Osteoblast (primary cell): ENCODE measurements around the gene COL25A1. TPM values are rescaled to one million over a fixed set of nuclear protein-coding genes. Genes with fewer than 3 reads are reported as not detected.
"Not testable (repeated sequence)": the region's sequence is repeated elsewhere in the genome, so short reads cannot be mapped to it uniquely, and the experiment has no call there.

Experiments
- DNase-seq: peaks from one replicate; pipeline ENCODE4 v3.0.0; 2011; ENCODE audit warnings: low spot score, mixed read lengths; ENCODE audit not compliant: insufficient read length; ENCODE audit errors: missing footprints
- H2AFZ ChIP-seq: 2 replicates; pipeline ENCODE4 v1.6.0; 2011; ENCODE audit warnings: mild to moderate bottlenecking, low read length
- H3K27ac ChIP-seq: 2 replicates; pipeline ENCODE4 v1.5.1; 2011; ENCODE audit warnings: mild to moderate bottlenecking, low read depth, low read length, moderate library complexity
- H3K27me3 ChIP-seq: 2 replicates; pipeline ENCODE4 v1.6.0; 2012; ENCODE audit warnings: mild to moderate bottlenecking, control low read depth, inconsistent platforms, low read length, moderate library complexity; ENCODE audit not compliant: insufficient read depth
- H3K36me3 ChIP-seq: 2 replicates; pipeline ENCODE4 v1.5.1; 2011; ENCODE audit warnings: mild to moderate bottlenecking, low read length, control low read depth, moderate library complexity; ENCODE audit not compliant: insufficient read depth
- H3K4me1 ChIP-seq: 2 replicates; pipeline ENCODE4 v1.5.1; 2011; ENCODE audit warnings: mild to moderate bottlenecking, low read length, control low read depth, moderate library complexity; ENCODE audit not compliant: insufficient read depth
- H3K4me2 ChIP-seq: 2 replicates; pipeline ENCODE4 v1.6.0; 2011; ENCODE audit warnings: mild to moderate bottlenecking, low read length; ENCODE audit not compliant: insufficient read depth
- H3K4me3 ChIP-seq: fragments of 200-600 bp; sonication (generic); 3 replicates; pipeline ENCODE4 v1.5.1; 2012; ENCODE audit warnings: mild to moderate bottlenecking, low read length, inconsistent platforms; ENCODE audit not compliant: insufficient read depth
- H3K79me2 ChIP-seq: 2 replicates; pipeline ENCODE4 v1.6.0; 2012; ENCODE audit warnings: mild to moderate bottlenecking, low read length, control low read depth, inconsistent platforms; ENCODE audit not compliant: insufficient read depth
- H3K9me3 ChIP-seq: 2 replicates; pipeline ENCODE4 v1.5.1; 2011; ENCODE audit warnings: low read depth, low read length, control low read depth
- H4K20me1 ChIP-seq: 2 replicates; pipeline ENCODE4 v1.6.0; 2012; ENCODE audit warnings: mild to moderate bottlenecking, low read length, control low read depth; ENCODE audit not compliant: insufficient read depth
- CTCF ChIP-seq: IDR thresholded peaks from 2 replicates; pipeline ENCODE4 v1.5.1; 2011; ENCODE audit warnings: mild to moderate bottlenecking, low read depth, low read length, moderate library complexity; ENCODE audit errors: extremely low read depth
- total RNA-seq: library from RNA; depleted of rRNA; stranded (reverse); fragments of >200 nt; gene quantifications from 2 replicates; pipeline ENCODE4 v1.2.3, GENCODE V29; 2012

Gene COL25A1
- total RNA-seq, 1 donor: 1.4 TPM

GRCh38 chr4:109113521-109113920 is 188.9 kb downstream of the COL25A1 start:
- Histone ChIP-seq H3K4me2 (no peak overlapping the region), H3K27me3 (peaks cover 2% of the 10 kb centered on the region), H3K4me1 (no peaks in the 10 kb centered on the region), H3K4me3 (no peak overlapping the region), H3K36me3 (no peaks in the 10 kb centered on the region), H3K27ac (no peak overlapping the region), H4K20me1 (no peaks in the 10 kb centered on the region), H2AFZ (no peak overlapping the region), H3K79me2 (no peaks in the 10 kb centered on the region), H3K9me3 (no peaks in the 10 kb centered on the region)
- TF ChIP-seq CTCF: no peak
- no peak for DNase-seq

DNA sequence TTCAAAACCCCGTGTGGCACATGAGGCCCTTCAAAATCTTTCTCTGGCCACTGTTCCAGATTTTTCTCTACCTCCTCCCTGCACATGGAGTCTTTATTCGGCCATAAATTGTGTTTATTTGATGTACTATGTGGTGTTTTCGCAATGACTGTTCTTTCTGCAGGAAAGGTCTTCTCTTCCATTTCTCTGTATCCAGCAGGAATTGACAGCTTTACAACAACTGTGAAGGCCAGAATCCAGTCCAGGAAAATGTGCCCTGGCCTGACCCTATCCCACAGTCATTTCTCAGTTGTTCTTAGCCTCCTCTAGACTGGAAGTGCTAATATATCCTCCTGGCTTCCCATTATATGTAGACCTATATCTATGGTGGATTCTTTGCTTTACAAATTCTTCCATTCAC is 191.4 kb downstream of the COL25A1 start:
- peaks cover 2% of the 10 kb centered on the region for H3K27me3 ChIP-seq
- no peaks in the 10 kb centered on the region for H3K9me3 ChIP-seq
- H3K4me1 ChIP-seq: no peaks in the 10 kb centered on the region
- no peak overlapping the region for H3K27ac ChIP-seq
- H3K4me3 ChIP-seq: no peak overlapping the region
- no peak for DNase-seq
- H3K36me3 ChIP-seq: no peaks in the 10 kb centered on the region
- no peak overlapping the region for H3K4me2 ChIP-seq
- H3K79me2 ChIP-seq: no peaks in the 10 kb centered on the region
- H2AFZ ChIP-seq: no peak overlapping the region
- no peak for TF ChIP-seq CTCF
- no peaks in the 10 kb centered on the region for H4K20me1 ChIP-seq

GRCh38 chr4:109108215-109108614 is 194.2 kb downstream of the COL25A1 start:
- not testable (repeated sequence) for H3K27me3 ChIP-seq, H3K36me3 ChIP-seq, H3K27ac ChIP-seq, H3K4me1 ChIP-seq, H2AFZ ChIP-seq, DNase-seq, H3K9me3 ChIP-seq, H3K79me2 ChIP-seq, H4K20me1 ChIP-seq, H3K4me3 ChIP-seq, H3K4me2 ChIP-seq

DNA sequence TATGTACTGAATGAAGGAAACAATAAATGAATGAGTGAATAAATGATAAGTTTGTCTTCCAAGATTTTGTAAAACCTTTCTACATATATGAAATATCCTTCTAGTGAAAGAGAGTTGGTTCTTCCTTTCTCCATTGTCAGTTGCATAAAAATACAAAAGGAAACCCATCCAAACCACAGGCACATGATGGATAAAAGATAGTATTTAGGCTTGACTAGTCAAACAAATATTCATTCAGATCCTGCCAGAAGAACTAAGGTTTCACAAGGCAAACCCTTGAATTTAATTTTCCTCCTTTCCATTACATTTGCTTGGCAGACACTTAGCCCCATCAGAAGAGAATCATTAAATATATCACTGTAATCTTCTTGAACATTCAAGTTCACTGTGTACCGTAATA is 208.4 kb downstream of the COL25A1 start:
- Histone ChIP-seq H3K4me1 (no peaks in the 10 kb centered on the region), H3K4me2 (no peak overlapping the region), H4K20me1 (no peaks in the 10 kb centered on the region), H3K9me3 (no peaks in the 10 kb centered on the region), H3K27ac (no peak overlapping the region), H3K79me2 (no peaks in the 10 kb centered on the region), H3K4me3 (no peak overlapping the region), H3K36me3 (no peaks in the 10 kb centered on the region), H2AFZ (no peak overlapping the region), H3K27me3 (no peaks in the 10 kb centered on the region)
- DNase-seq: no peak
- no peak for TF ChIP-seq CTCF
